Ishikawa (cell line): Measurements from ENCODE around the gene FSCN2.

Experiments
- FOXM1 ChIP-seq: IDR thresholded peaks from 2 replicates; pipeline ENCODE4 v1.6.1; 2012; ENCODE audit warnings: low read depth, borderline replicate concordance
- RAD21 ChIP-seq: IDR thresholded peaks from 2 replicates; pipeline ENCODE4 v1.6.1; 2012; ENCODE audit warnings: low read depth
- REST ChIP-seq: IDR thresholded peaks from 2 replicates; pipeline ENCODE4 v1.6.1; 2012; ENCODE audit warnings: low read depth, mild to moderate bottlenecking
- TAF1 ChIP-seq: IDR thresholded peaks from 2 replicates; pipeline ENCODE4 v1.6.1; 2012; ENCODE audit warnings: low read depth, mild to moderate bottlenecking
- YY1 ChIP-seq: IDR thresholded peaks from 2 replicates; pipeline ENCODE4 v1.6.1; 2012; ENCODE audit warnings: low read depth
- ZBTB7A ChIP-seq: IDR thresholded peaks from 2 replicates; pipeline ENCODE4 v1.6.1; 2012; ENCODE audit warnings: low read depth

GRCh38 chr17:81581758-81582157 lies 53.6 kb downstream of the FSCN2 start:
- TF ChIP-seq REST, result no peak
- TF ChIP-seq TAF1, result no peak
- no peak for TF ChIP-seq FOXM1
- no peak for TF ChIP-seq ZBTB7A
- no peak for TF ChIP-seq RAD21
- TF ChIP-seq YY1, result no peak
